ENCODE results near the gene EIF4B. TPM values are rescaled to one million over a fixed set of nuclear protein-coding genes. Genes with fewer than 3 reads are reported as not detected.

Gene EIF4B
- total and polyA plus RNA-seq, 2 of the 13 experiments (the other 11 are each of a cell fraction or from before 2014, with no cell fraction given): 416 to 548 TPM

GRCh38 chr12:53046655-53047220, 40.5 kb downstream of the EIF4B start (continued):
- no peak for TF ChIP-seq BATF2 (CRISPR knock-in tag; IDR thresholded peaks at IDR 0.05)
- TF ChIP-seq PCBP1 (IDR thresholded peaks at IDR 0.05; ENCODE audit: borderline replicate concordance, low read depth, low read length): 0 out of 2 replicates have a peak, but pooled peaks have one; percentile 70
- TF ChIP-seq DNMT1 (CRISPR knock-in tag; IDR thresholded peaks at IDR 0.05): no peak
- TF ChIP-seq GMEB1 (CRISPR knock-in tag; IDR thresholded peaks at IDR 0.05; ENCODE audit: borderline replicate concordance): no peak
- TF ChIP-seq POLR2G (IDR thresholded peaks at IDR 0.05; ENCODE audit: low read depth, low read length): peak; percentile 75
- TF ChIP-seq AHR (CRISPR knock-in tag; IDR thresholded peaks at IDR 0.05): no peak
- no peak for TF ChIP-seq HMGXB4 (CRISPR knock-in tag; IDR thresholded peaks at IDR 0.05; ENCODE audit: borderline replicate concordance in 1 of 2, low read depth in 1 of 2)
- no peak for TF ChIP-seq GABPA (IDR thresholded peaks at IDR 0.05; ENCODE audit: low read depth, low read length)
- TF ChIP-seq GABPA (CRISPR knock-in tag; IDR thresholded peaks at IDR 0.05; ENCODE audit: low read depth): peak; percentile 38; the same call in 1 of the 2 replicates
- TF ChIP-seq JUND (CRISPR knock-in tag; IDR thresholded peaks at IDR 0.05): no peak
- no peak for TF ChIP-seq TAF15 (IDR thresholded peaks at IDR 0.05; ENCODE audit: low read depth, low read length, poor library complexity, severe bottlenecking)
- no peak for TF ChIP-seq AHDC1 (CRISPR knock-in tag; IDR thresholded peaks at IDR 0.05; ENCODE audit: borderline replicate concordance)
- TF ChIP-seq REPIN1 (CRISPR knock-in tag; IDR thresholded peaks at IDR 0.05; ENCODE audit: borderline replicate concordance, low read depth): no peak
- TF ChIP-seq FOXA3 (CRISPR knock-in tag; IDR thresholded peaks at IDR 0.05): no peak
- no peak for TF ChIP-seq ZFAT (CRISPR knock-in tag; conservative IDR thresholded peaks at IDR 0.05)
- no peak for TF ChIP-seq ZNF354B (CRISPR knock-in tag; IDR thresholded peaks at IDR 0.05)
- no peak for TF ChIP-seq ZNF207 (IDR thresholded peaks at IDR 0.05; ENCODE audit: borderline replicate concordance)
- TF ChIP-seq ARNT2 (CRISPR knock-in tag; IDR thresholded peaks at IDR 0.05; ENCODE audit: low read depth): no peak
